PC-3 (cell line): ENCODE data around the gene HACD1. TPM values are rescaled to one million over a fixed set of nuclear protein-coding genes. Genes with fewer than 3 reads are reported as not detected.

Experiments used
- ATAC-seq: fragments of 200-7000 bp; cut with Tn5 transposase; 2 replicates; pipeline ENCODE4 v1.9.1; 2020; ENCODE audit warnings: mild to moderate bottlenecking, moderate library complexity
- BruUV-seq: library from RNA; stranded (reverse); fragments of 400-500 nt; replicated peaks from 2 replicates; lab custom pipeline; 2021; lab: Mats Ljungman, UMichigan
- CTCF ChIA-PET: fragments of 300-600 bp; sonication (Branson Sonifier 250); formaldehyde crosslinking; loops from one replicate; lab custom pipeline; 2022; ENCODE audit warnings: antibody characterized with exemption; lab: Charles Lee
- POLR2A ChIA-PET: fragments of 300-600 bp; sonication (Branson Sonifier 250); formaldehyde crosslinking; loops from one replicate; lab custom pipeline; 2022; ENCODE audit warnings: antibody characterized with exemption; ENCODE audit not compliant: unreplicated experiment; lab: Charles Lee
- DNase-seq: peaks from one replicate; pipeline ENCODE4 v3.0.0-alpha.2; 2015
- H2AFZ ChIP-seq: fragments of 300-600 bp; sonication (generic); 2 replicates; pipeline ENCODE4 v1.6.0; 2016; ENCODE audit warnings: antibody characterized with exemption, low read length
- H3F3A ChIP-seq: fragments of 300-600 bp; sonication (generic); one replicate; pipeline ENCODE4 v1.6.0; 2017; ENCODE audit warnings: antibody characterized with exemption, low read length, control low read depth, mild to moderate bottlenecking; ENCODE audit not compliant: unreplicated experiment
- H3K27ac ChIP-seq: fragments of 300-600 bp; sonication (generic); 2 replicates; pipeline ENCODE4 v1.5.1; 2016; ENCODE audit warnings: mild to moderate bottlenecking, low read length
- H3K27me3 ChIP-seq: fragments of 300-600 bp; sonication (generic); 2 replicates; pipeline ENCODE4 v1.6.1; 2016; ENCODE audit warnings: low read length, mixed read lengths
- H3K36me3 ChIP-seq: fragments of 300-600 bp; sonication (generic); 2 replicates; pipeline ENCODE4 v1.6.1; 2016; ENCODE audit warnings: low read depth, mixed run types, low read length, mixed read lengths
- H3K4me1 ChIP-seq: fragments of 300-600 bp; sonication (generic); 2 replicates; pipeline ENCODE4 v1.5.1; 2016; ENCODE audit warnings: low read length; ENCODE audit not compliant: insufficient read depth
- H3K4me2 ChIP-seq: fragments of 300-600 bp; sonication (generic); 2 replicates; pipeline ENCODE4 v1.6.0; 2016; ENCODE audit warnings: low read length
- H3K4me3 ChIP-seq: fragments of 300-600 bp; sonication (generic); 2 replicates; pipeline ENCODE4 v1.5.1; 2016; ENCODE audit warnings: mild to moderate bottlenecking, low read length, mixed read lengths
- H3K79me2 ChIP-seq: fragments of 300-600 bp; sonication (generic); 2 replicates; pipeline ENCODE4 v1.6.1; 2017; ENCODE audit warnings: low read length, mixed read lengths
- H3K9ac ChIP-seq: fragments of 300-600 bp; sonication (generic); 2 replicates; pipeline ENCODE4 v1.6.0; 2016; ENCODE audit warnings: mild to moderate bottlenecking, low read length
- H3K9me2 ChIP-seq: fragments of 300-600 bp; sonication (generic); replicated peaks from 2 replicates; pipeline ENCODE4 v1.6.1; 2016; ENCODE audit warnings: mixed run types, low read length, mixed read lengths
- H3K9me3 ChIP-seq: fragments of 300-600 bp; sonication (generic); 2 replicates; pipeline ENCODE4 v1.6.1; 2016; ENCODE audit warnings: low read length, mixed read lengths
- H4K20me1 ChIP-seq: fragments of 300-600 bp; sonication (generic); 2 replicates; pipeline ENCODE4 v1.6.1; 2016; ENCODE audit warnings: low read length, mixed read lengths
- EZH2 ChIP-seq: fragments of 300-600 bp; sonication (generic); IDR thresholded peaks from one replicate; pipeline ENCODE4 v1.6.1; 2017; ENCODE audit warnings: antibody characterized with exemption, mild to moderate bottlenecking, low read length; ENCODE audit not compliant: unreplicated experiment
- EZH2phosphoT487 ChIP-seq: fragments of 300-600 bp; sonication (generic); IDR thresholded peaks from 2 replicates; pipeline ENCODE4 v1.6.1; 2018; ENCODE audit warnings: mild to moderate bottlenecking, antibody characterized with exemption, low read length, borderline replicate concordance
- intact Hi-C: fragments of 100-400 bp; cut with micrococcal nuclease; formaldehyde crosslinking; loops from 2 replicates; pipeline ENCODE4 v1.9.0; 2023
- total RNA-seq: library from RNA; depleted of rRNA; stranded (reverse); fragments of >200 nt; gene quantifications from 2 replicates; pipeline ENCODE4 v1.2.3, GENCODE V29; 2014
- TF ChIP-seq, protein P1 (sequence below): fragments of 300-600 bp; sonication (generic); conservative IDR thresholded peaks from 2 replicates; pipeline ENCODE4 v1.5.1; 2017; ENCODE audit warnings: antibody characterized with exemption, low read depth, mild to moderate bottlenecking, low read length

HACD1 gene
- total RNA-seq, 1 experiment from 2014 or later, result 15.3 TPM

DNA sequence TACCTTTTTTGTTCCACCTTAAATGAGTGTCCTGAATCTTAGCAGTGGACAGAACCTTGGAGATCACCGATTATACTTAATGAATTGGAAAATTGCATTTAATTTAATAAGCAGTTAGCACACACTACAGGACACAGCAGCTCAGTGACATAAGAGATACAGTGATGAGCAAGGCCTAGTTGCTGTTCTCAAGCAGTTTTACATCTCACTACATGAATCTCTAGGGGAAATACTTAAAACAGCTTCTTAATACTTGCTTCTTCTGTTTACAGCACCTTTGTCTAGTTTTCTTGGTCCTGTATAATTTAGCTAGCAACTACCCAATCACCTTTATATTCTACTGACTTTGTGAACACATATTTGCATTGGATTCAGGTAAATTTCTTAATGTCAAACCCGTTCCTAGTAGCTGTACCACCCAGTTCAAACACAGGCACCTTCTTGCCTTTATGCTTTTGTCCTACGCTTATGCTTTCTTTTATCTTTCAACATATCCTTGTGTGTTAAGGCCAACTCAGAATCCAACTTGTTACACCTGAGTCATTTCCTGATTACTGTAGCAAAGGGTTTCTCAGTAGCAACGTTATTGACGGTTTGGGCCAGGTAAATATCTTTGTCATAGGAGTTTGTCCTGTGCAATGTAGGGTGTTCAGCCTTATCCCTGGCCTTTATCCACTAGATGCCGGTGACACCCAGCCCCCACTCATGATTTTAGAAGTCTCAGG, 28.6 kb upstream of the HACD1 start:
- Histone ChIP-seq H3K9me2 (no peaks in the 10 kb centered on the region), H3K27me3 (no peaks in the 10 kb centered on the region), H3F3A (no peaks in the 10 kb centered on the region), H4K20me1 (0 out of 2 replicates have a peak, but pooled peaks cover 3% of the 10 kb centered on the region), H3K9ac (peak overlapping the region; percentile 93), H3K79me2 (peaks cover 90% of the 10 kb centered on the region), H3K36me3 (no peaks in the 10 kb centered on the region; the same call in 1 of the 2 replicates), H3K9me3 (no peaks in the 10 kb centered on the region), H3K4me2 (peak overlapping the region; percentile 87), H3K27ac (peak overlapping the region; percentile 62), H3K4me1 (peaks cover 20% of the 10 kb centered on the region; the same call in 1 of the 2 replicates), H3K4me3 (peak overlapping the region; percentile 89), H2AFZ (no peak overlapping the region)
- POLR2A ChIA-PET, result interaction anchor here (0.6 kb wide), 1 partner anchor 28 kb away, joined by 3 read pairs; no protein-coding TSS in a partner anchor
- TF ChIP-seq EZH2phosphoT487 (no peak), EZH2 (no peak)
- TF ChIP-seq, protein P1, sequence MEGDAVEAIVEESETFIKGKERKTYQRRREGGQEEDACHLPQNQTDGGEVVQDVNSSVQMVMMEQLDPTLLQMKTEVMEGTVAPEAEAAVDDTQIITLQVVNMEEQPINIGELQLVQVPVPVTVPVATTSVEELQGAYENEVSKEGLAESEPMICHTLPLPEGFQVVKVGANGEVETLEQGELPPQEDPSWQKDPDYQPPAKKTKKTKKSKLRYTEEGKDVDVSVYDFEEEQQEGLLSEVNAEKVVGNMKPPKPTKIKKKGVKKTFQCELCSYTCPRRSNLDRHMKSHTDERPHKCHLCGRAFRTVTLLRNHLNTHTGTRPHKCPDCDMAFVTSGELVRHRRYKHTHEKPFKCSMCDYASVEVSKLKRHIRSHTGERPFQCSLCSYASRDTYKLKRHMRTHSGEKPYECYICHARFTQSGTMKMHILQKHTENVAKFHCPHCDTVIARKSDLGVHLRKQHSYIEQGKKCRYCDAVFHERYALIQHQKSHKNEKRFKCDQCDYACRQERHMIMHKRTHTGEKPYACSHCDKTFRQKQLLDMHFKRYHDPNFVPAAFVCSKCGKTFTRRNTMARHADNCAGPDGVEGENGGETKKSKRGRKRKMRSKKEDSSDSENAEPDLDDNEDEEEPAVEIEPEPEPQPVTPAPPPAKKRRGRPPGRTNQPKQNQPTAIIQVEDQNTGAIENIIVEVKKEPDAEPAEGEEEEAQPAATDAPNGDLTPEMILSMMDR, result no peak
- intact Hi-C loops, result loop anchor here (2.0 to 10.0 kb wide), 3 partner anchors 27 to 59 kb away; partner anchors contain the start of gene HACD1
- CTCF ChIA-PET, result no interaction called here
- ATAC-seq (peak; percentile 60), DNase-seq (peak; percentile 67)
- no TSS peak for BruUV-seq

DNA sequence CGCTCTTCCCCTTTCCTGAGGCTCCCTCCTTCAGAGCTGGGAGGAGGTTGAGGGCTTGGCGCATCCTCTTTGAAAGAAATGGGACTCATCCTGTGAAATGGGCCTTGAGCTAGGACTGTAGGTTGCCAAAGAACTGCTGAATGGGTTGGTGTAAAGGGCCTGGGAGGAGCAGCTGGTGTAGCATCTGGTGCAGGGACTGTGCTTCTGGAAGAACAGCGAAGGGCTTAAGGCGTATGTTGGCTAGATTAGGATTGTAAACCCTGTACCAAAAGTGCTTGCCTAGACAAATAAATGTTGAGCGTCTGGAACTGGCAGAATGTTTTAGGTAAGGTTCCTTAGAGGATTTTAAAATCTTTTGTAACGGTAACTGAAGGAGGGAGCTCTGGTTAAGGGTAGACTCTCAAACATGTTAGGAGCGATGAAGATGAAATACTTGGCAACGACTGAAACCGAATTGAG, 27.3 kb upstream of the HACD1 start:
- Histone ChIP-seq H3K4me2 (peak overlapping the region; percentile 87), H3K4me3 (peak overlapping the region; percentile 89), H3K9me2 (no peaks in the 10 kb centered on the region), H3K36me3 (no peaks in the 10 kb centered on the region; the same call in 1 of the 2 replicates), H3K27me3 (no peaks in the 10 kb centered on the region), H3K27ac (peak overlapping the region; percentile 88), H4K20me1 (0 out of 2 replicates have a peak, but pooled peaks cover 3% of the 10 kb centered on the region), H3K9ac (peak overlapping the region; percentile 93), H3K79me2 (peaks cover 78% of the 10 kb centered on the region), H3K9me3 (no peaks in the 10 kb centered on the region), H2AFZ (peak overlapping the region; percentile 68), H3K4me1 (peaks cover 20% of the 10 kb centered on the region; the same call in 1 of the 2 replicates), H3F3A (no peaks in the 10 kb centered on the region)
- intact Hi-C loops, result loop anchor here (2.0 to 10.0 kb wide), 2 partner anchors 28 to 60 kb away; partner anchors contain the start of gene HACD1
- ATAC-seq (peak; percentile 36), DNase-seq (no peak)
- ChIA-PET POLR2A (interaction anchor here (0.6 to 1.5 kb wide), 5 partner anchors 20 to 542 kb away, joined by 3 to 14 read pairs (median 4); partner anchors contain the start of gene HACD1), CTCF (no interaction called here)
- TF ChIP-seq, protein P1, result no peak
- TF ChIP-seq EZH2, result no peak
- no peak for TF ChIP-seq EZH2phosphoT487
- TSS peak; percentile 70 for BruUV-seq
